Vagina (tissue), 2 donors: Measurements from ENCODE around the gene KMT5B.

Experiments
- POLR2A ChIP-seq, 2 donors: fragments of 450-650 bp; IDR thresholded peaks; one replicate each; pipeline ENCODE4 v1.6.1; 2017; ENCODE audit warnings: antibody characterized with exemption in 2 of 2, mild to moderate bottlenecking in 2 of 2, moderate library complexity in 2 of 2
- TF ChIP-seq, protein P1 (sequence below), 3 experiments: fragments of 450-650 bp in 2 of 3; fragments of 200-600 bp in 1 of 3; sonication (generic) in 1 of 3; IDR thresholded peaks; one replicate each; pipeline ENCODE4 v1.5.1; 2017 to 2019; ENCODE audit warnings: antibody characterized with exemption in 3 of 3, mild to moderate bottlenecking in 2 of 3, moderate library complexity in 2 of 3

DNA sequence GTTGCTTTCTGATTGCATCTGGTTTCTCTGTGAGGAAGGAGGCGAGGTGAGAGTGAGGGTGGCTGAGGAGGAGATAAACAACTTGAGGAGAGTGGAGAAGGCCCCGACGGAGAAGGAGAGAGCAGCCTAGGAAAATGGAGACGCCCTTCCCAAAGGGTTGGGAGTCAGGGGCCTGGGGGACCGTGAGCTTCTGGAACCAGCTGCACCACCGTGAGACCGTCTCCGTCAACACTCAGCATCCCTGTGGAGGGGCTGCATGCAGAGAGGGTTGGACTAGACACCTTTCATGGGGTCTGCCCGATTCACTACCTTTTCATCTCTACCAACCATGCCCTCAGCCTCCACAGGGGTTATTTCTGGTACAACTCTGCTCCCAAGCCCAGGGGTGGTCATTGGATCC is 13.3 kb upstream of the KMT5B start:
- TF ChIP-seq, protein P1, sequence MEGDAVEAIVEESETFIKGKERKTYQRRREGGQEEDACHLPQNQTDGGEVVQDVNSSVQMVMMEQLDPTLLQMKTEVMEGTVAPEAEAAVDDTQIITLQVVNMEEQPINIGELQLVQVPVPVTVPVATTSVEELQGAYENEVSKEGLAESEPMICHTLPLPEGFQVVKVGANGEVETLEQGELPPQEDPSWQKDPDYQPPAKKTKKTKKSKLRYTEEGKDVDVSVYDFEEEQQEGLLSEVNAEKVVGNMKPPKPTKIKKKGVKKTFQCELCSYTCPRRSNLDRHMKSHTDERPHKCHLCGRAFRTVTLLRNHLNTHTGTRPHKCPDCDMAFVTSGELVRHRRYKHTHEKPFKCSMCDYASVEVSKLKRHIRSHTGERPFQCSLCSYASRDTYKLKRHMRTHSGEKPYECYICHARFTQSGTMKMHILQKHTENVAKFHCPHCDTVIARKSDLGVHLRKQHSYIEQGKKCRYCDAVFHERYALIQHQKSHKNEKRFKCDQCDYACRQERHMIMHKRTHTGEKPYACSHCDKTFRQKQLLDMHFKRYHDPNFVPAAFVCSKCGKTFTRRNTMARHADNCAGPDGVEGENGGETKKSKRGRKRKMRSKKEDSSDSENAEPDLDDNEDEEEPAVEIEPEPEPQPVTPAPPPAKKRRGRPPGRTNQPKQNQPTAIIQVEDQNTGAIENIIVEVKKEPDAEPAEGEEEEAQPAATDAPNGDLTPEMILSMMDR (IDR thresholded peaks at IDR 0.05): no peak
- no peak for TF ChIP-seq POLR2A (IDR thresholded peaks at IDR 0.05)
